Erythroblast (primary cell): ENCODE measurements around the gene GRIK1.

Source experiments
- GATA1 ChIP-seq: IDR thresholded peaks from 2 replicates; pipeline ENCODE4 v1.6.1; 2011; ENCODE audit warnings: low read depth, mild to moderate bottlenecking, control low read depth, low read length, moderate library complexity
- POLR2A ChIP-seq: IDR thresholded peaks from 2 replicates; pipeline ENCODE4 v1.6.1; 2011; ENCODE audit warnings: mild to moderate bottlenecking, low read length

DNA sequence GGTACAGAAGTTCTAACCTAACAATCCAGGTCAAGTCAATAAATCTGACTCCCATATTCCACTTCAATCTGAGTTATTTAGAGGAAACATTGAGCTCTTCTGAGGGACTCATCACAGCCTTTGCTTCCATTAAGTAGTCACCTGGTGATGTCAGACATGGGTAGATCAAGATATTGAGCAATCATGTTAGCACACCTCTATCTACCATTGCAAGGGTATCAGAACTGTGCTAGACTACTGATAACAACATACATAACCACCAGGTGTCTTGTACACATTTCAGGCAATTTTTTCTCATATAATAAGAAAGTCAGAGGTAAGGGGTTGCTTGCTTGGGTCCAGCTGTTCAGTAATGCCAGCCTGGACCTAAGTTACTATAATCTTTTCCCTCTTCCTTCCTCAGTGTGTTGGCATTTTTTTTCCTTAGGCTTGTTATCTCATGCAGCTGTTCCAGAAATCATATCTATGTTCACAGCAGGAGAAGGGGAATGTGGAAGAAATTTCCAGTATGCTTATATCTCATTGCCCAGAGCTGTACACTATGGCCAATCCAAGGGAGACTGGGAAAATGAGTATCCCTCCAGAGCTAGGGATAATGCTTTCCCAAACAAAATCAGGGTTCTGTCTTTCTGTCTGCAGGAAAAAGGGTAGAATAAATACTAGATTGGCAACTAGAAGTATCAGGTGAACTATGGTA is 52.3 kb downstream of the GRIK1 start:
- TF ChIP-seq POLR2A (no peak), GATA1 (no peak)
